Gastrocnemius medialis (tissue), 4 donors: Measurements from ENCODE around the gene ZNF598. TPM values are rescaled to one million over a fixed set of nuclear protein-coding genes. Genes with fewer than 3 reads are reported as not detected.

ENCODE experiments used
- ATAC-seq, 2 donors: fragments of 150-250 bp; one replicate each; pipeline ENCODE4 v1.9.1; 2016
- DNase-seq, 2 donors: peaks; one replicate each; pipeline ENCODE4 v3.0.0-alpha.2; 2019
- H3K27ac ChIP-seq, 4 donors: fragments of 200-600 bp; sonication (generic); 1 replicate in 1 of 4; 2 replicates in 3 of 4; pipeline ENCODE4 v1.5.1; 2016 to 2018; ENCODE audit warnings: mild to moderate bottlenecking in 2 of 4, moderate library complexity in 1 of 4
- H3K27me3 ChIP-seq, 3 donors: fragments of 200-600 bp; sonication (generic) in 2 of 3; 1 replicate in 1 of 3; 2 replicates in 2 of 3; pipeline versions ENCODE4 v1.5.1 to v1.6.0; 2016 to 2019; ENCODE audit warnings: mild to moderate bottlenecking in 1 of 3, moderate library complexity in 1 of 3
- H3K36me3 ChIP-seq, 2 donors: fragments of 200-600 bp; sonication (generic) in 1 of 2; one replicate each; pipeline ENCODE4 v1.5.1; 2017 to 2018
- H3K4me1 ChIP-seq, 2 donors: fragments of 200-600 bp; sonication (generic) in 1 of 2; one replicate each; pipeline ENCODE4 v1.5.1; 2016 to 2017; ENCODE audit warnings: mild to moderate bottlenecking in 2 of 2
- H3K4me3 ChIP-seq, 4 donors: fragments of 200-600 bp; sonication (generic) in 3 of 4; 1 replicate in 1 of 4; 2 replicates in 3 of 4; pipeline ENCODE4 v1.5.1; 2016 to 2019; ENCODE audit warnings: mild to moderate bottlenecking in 2 of 4
- H3K9me3 ChIP-seq, 3 donors: fragments of 200-600 bp; sonication (generic) in 2 of 3; 1 replicate in 1 of 3; 2 replicates in 2 of 3; pipeline ENCODE4 v1.5.1; 2016 to 2019
- CTCF ChIP-seq, 5 experiments: fragments of 450-650 bp in 3 of 5; fragments of 200-600 bp in 2 of 5; sonication (generic) in 2 of 5; IDR thresholded peaks in 4 of 5; conservative IDR thresholded peaks in 1 of 5; 1 replicate in 4 of 5; 2 replicates in 1 of 5; pipeline ENCODE4 v1.5.1; 2016 to 2019; ENCODE audit warnings: antibody characterized with exemption in 5 of 5, mild to moderate bottlenecking in 3 of 5, moderate library complexity in 3 of 5
- POLR2A ChIP-seq, 2 donors: fragments of 450-650 bp; IDR thresholded peaks; one replicate each; pipeline ENCODE4 v1.6.1; 2017; ENCODE audit warnings: antibody characterized with exemption in 2 of 2, mild to moderate bottlenecking in 2 of 2, moderate library complexity in 2 of 2
- in situ Hi-C, 4 donors: fragments of 200-750 bp; cut with MboI; loops; one replicate each; pipeline versions ENCODE4 v1.15.0 to v1.8.0; 2017; ENCODE audit warnings: low sequenced_read_pairs in 4 of 4
- intact Hi-C: fragments of 100-400 bp; cut with DNase I; formaldehyde crosslinking; loops from one replicate; pipeline ENCODE4 v1.15.1; 2023; ENCODE audit warnings: low total_unique reads
- total RNA-seq, 4 donors: library from RNA; depleted of rRNA; stranded (reverse); fragments of >200 nt; gene quantifications; one replicate each; pipeline versions ENCODE4 v1.1.0 to v1.2.3, GENCODE V29; 2016

ZNF598 gene
- total RNA-seq, 4 donors from 2014 or later = 57.0 to 92.2 (median 75.4) TPM

GRCh38 chr16:2022723-2023091 is 13.1 kb upstream of the ZNF598 start:
- H3K4me3 ChIP-seq = peak overlapping the region; percentile 27 to 49 (median 41)
- no peak for ATAC-seq
- DNase-seq = no peak
- in situ Hi-C loops = loop anchor here in 1 of 4 donors (5.0 kb wide), 1 partner anchor 120 kb away; no protein-coding TSS in a partner anchor
- H3K4me1 ChIP-seq = peaks cover 0 to 15% of the 10 kb centered on the region in 2 donors
- no peak overlapping the region for H3K27ac ChIP-seq
- H3K27me3 ChIP-seq = peaks cover 27 to 33% (median 31%) of the 10 kb centered on the region in 3 donors
- TF ChIP-seq POLR2A (IDR thresholded peaks at IDR 0.05) (no peak), CTCF (IDR thresholded peaks at IDR 0.05 in 4 of 5, conservative IDR thresholded peaks at IDR 0.05 in 1 of 5) (no peak)
- no peaks in the 10 kb centered on the region for H3K36me3 ChIP-seq
- intact Hi-C loops = loop anchor here (1.0 to 2.0 kb wide), 5 partner anchors 25 to 228 kb away; partner anchors contain the start of genes ECI1, NTHL1 and TSC2
- no peaks in the 10 kb centered on the region for H3K9me3 ChIP-seq

GRCh38 chr16:2019921-2020831 is 10.6 kb upstream of the ZNF598 start:
- in situ Hi-C loops (loop anchor here in 2 of 4 donors (5.0 to 10.0 kb wide), 2 partner anchors 122 to 125 kb away; partner anchors contain the start of gene RAB26 (in 1 of the 2)), intact Hi-C loops (no loop called here)
- H3K36me3 ChIP-seq = no peaks in the 10 kb centered on the region
- ATAC-seq = no peak
- H3K4me3 ChIP-seq = no peak overlapping the region
- H3K27ac ChIP-seq = no peak overlapping the region
- peaks cover 0 to 10% of the 10 kb centered on the region in 2 donors for H3K4me1 ChIP-seq
- DNase-seq = no peak
- TF ChIP-seq POLR2A (IDR thresholded peaks at IDR 0.05) (no peak), CTCF (IDR thresholded peaks at IDR 0.05 in 4 of 5, conservative IDR thresholded peaks at IDR 0.05 in 1 of 5) (no peak)
- H3K27me3 ChIP-seq = peaks cover 27 to 33% (median 31%) of the 10 kb centered on the region in 3 donors
- no peaks in the 10 kb centered on the region for H3K9me3 ChIP-seq

- ATAC-seq (no peak), DNase-seq (no peak)
- H3K4me1 ChIP-seq = peaks cover 0 to 10% of the 10 kb centered on the region in 2 donors
- no peak for TF ChIP-seq CTCF (IDR thresholded peaks at IDR 0.05 in 4 of 5, conservative IDR thresholded peaks at IDR 0.05 in 1 of 5)
- TF ChIP-seq POLR2A (IDR thresholded peaks at IDR 0.05) = no peak
- peaks cover 27 to 33% (median 31%) of the 10 kb centered on the region in 3 donors for H3K27me3 ChIP-seq
- H3K36me3 ChIP-seq = no peaks in the 10 kb centered on the region
- intact Hi-C loops = no loop called here
- no peak within 1 kb of the TSS for H3K4me3 ChIP-seq
- in situ Hi-C loops = loop anchor here in 1 of 4 donors (10.0 kb wide), 1 partner anchor 125 kb away; the partner anchor contains the start of gene RAB26
- H3K9me3 ChIP-seq = no peaks in the 10 kb centered on the region
- H3K27ac ChIP-seq = no peak within 1 kb of the TSS
Measured at GRCh38 chr16:2019518-2019920, 9.9 kb upstream of the ZNF598 start, which contains the start of gene NPW. TSS of gene NPW (plus strand) at chr16:2019785.

- intact Hi-C loops (no loop called here), in situ Hi-C loops (loop anchor here in 1 of 4 donors (10.0 kb wide), 1 partner anchor 128 kb away; the partner anchor contains the start of gene RAB26)
- Histone ChIP-seq H3K27ac (no peak overlapping the region), H3K36me3 (no peaks in the 10 kb centered on the region), H3K27me3 (peaks cover 23 to 27% (median 27%) of the 10 kb centered on the region in 3 donors), H3K4me1 (peaks cover 0 to 6% of the 10 kb centered on the region in 2 donors), H3K9me3 (no peaks in the 10 kb centered on the region), H3K4me3 (no peak overlapping the region)
- no peak for DNase-seq
- peak in 2 of 5 experiments; percentile 8 to 32 for TF ChIP-seq CTCF (IDR thresholded peaks at IDR 0.05 in 4 of 5, conservative IDR thresholded peaks at IDR 0.05 in 1 of 5)
- no peak for TF ChIP-seq POLR2A (IDR thresholded peaks at IDR 0.05)
- no peak for ATAC-seq
Measured at GRCh38 chr16:2016407-2016922, 6.8 kb upstream of the ZNF598 start.
